Dedifferentiated amniotic fluid mesenchymal stem cell (primary cell): ENCODE results near the gene SCMH1.

Source experiments
- DNase-seq: peaks from one replicate; pipeline ENCODE4 v3.0.0-alpha.2; 2016; ENCODE audit errors: extremely low spot score

The SCMH1 gene

DNA sequence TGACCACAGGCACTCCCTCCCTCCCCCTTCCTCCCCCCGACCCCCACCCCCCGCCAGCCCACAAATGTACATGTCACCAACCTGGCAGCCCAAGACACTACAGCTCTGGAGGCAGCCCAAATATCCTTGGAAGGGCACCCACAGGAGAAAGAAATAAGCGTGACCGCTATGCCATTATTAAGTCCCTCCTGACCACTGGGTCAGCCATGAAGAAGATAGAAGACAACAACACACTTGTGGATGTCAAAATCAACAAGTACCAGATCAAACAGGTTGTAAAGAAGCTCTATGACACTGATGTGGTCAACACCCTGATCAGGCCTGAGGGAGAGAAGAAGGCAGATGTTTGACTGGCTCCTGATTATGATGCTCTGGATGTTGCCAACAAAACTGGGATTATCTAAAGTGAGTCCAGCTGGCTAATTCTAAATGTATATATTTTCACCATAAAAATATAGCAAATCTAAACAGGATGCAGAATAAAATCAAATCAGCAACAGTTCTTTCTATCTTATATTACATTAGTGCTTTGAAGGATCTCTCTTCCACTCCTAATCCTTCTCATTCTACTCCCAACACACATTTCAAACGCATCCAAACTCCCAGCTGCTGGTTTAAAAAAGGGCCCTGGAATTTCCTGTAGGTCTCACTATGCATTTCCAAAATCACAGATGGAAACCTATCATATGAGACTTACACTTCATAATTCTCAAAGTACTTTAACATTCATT, 143.2 kb downstream of the SCMH1 start:
- no peak for DNase-seq

- DNase-seq, result peak; percentile 23
These were observed 145.0 kb downstream of the SCMH1 start for GRCh38 chr1:41097105-41097504.

DNA sequence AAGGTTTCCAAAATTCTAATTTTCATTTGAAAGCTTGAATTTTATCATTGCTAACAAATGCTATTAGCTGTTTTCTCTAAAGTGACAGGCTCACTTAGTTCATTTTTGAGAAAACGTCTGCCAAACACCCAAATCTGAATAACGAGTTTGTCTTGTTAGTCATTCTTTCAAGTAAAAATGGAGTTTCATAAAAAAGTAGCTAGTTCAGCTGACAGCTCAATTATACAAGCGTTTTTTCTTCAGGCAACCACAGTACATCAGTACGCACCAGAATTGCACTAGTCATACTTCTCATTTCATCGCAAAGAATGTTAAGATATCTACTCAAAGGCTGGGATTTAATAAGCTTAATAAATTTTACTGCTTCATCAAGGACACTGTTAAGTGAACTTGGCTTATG, 148.3 kb downstream of the SCMH1 start:
- no peak for DNase-seq

DNA sequence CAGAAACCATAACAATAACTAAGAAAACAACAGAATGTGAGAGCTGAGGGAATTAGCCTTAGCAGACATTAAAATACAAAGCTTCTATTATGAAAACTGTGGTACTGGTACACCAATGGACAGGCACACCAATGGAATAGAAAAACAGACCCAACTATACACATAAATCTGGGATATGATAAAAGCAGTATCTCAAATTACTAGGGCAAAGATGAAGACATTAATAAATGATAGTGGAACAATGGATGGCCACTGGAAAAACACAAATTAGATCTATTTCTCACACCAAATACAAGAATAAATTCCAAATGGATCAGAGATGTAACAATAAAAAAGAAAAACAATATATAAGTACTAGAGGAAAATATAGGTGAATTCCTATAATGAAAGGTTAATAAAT, 155.2 kb downstream of the SCMH1 start:
- no peak for DNase-seq

DNA sequence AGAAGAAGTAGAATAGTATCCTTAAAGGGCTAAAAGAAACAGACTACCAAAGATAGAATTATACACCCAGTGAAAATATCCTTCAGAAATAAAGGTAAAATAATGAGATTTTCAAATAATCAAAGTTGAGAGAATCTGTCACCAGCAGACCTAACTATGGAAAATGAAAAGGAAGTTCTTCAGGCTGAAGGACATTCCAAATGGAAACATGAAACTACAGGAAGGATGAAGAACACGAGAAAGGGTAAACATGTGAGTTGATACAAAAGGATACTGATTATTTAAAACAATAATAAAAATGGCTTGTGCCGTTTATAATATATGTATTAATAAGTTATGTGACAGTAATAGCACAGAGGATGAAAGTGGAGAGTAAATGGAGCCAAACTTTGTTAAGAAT, 163.5 kb downstream of the SCMH1 start:
- no peak for DNase-seq

DNA sequence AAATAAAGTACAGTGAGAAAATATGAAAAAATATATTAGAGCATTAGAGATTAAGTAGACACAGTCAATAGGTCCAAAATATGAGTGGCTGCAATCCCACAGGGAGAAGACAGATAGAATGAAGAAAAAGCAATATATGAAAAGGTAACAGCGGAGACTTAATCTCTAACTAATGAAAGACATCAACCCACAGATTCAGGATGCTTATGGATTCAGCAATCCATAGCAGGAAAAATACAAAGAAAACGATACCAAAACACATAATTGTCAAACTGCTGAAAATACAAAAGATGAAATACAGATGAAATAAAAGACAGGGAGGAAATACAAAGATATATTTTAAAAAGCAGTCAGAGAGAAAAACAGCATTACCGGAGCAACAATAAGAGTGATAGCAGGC, 163.9 kb downstream of the SCMH1 start:
- no peak for DNase-seq

DNA sequence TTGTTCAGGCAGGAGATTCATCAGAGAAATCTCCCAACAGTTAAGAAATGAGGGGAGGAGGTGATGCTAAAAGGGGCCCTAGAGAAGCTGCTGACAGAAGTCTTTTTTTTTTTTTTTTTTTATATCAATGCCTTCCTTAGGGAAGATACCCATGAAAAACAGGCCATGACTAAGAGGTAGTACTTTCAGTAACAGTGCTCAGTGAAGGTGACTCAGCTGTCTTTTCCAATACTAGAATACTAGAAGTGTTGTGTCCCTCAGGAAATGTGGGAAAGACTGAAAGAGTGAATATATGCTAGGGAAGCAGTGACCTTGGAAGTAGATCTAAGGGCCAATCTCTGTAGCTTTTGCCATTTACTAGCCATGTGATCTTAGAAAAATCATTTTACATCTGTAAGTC, 168.1 kb downstream of the SCMH1 start:
- DNase-seq, result no peak

DNA sequence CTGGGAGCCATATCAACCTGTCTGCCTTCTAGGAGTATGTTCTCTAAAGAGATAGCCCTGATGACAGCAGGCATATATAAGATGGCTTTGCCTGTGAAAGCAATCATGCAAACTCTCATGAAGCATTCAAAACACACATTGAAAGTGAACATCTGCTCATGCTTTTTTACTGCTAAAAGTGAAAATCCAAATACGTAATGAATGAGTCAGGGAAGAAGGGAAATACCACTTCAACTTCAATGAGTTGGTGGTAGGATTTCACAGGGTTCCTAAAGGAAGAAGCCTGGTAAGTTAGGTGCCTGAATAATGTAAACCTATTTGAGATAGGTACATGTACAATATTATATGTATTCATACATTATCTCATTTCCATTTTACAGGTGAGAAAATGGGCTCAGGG, 170.1 kb downstream of the SCMH1 start:
- DNase-seq, result no peak

DNA sequence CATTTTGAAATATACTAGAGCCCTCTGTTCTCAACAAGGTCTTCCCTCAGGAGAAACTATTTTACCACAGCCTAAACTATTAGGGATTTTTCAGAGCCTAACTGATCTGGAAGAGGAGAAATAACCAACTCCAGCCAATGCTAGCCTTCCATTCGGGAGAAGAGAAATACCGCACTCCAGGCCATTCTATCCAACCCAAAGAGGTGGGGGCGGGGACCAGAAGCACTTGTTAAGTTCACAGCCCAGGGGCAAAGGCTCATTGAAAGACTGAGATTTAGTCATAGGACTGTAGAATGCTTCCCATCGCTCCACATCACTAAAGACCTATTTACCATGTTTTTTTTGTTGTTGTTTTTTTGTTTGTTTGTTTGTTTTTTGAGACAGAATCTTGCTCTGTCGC, 185.2 kb downstream of the SCMH1 start:
- no peak for DNase-seq

- DNase-seq, result no peak
These were observed 188.8 kb downstream of the SCMH1 start for GRCh38 chr1:41053316-41053715.

DNA sequence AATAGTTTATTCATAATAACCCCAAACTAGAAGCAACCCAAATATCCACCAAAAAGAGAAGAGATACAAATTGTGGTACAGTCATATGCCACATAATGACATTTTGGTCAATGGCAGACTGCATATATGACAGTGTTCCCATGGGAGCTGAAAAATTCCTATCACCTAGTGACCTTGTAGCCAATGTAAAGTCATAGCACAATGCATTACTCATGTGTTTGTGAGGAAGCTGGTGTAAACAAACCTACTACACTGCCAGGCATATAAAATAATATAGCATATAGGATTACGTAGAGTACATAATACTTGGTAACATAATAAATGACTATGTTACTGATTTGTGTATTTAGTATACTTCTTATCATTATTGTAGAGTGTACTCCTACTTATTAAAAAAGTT, 191.1 kb downstream of the SCMH1 start:
- no peak for DNase-seq

DNA sequence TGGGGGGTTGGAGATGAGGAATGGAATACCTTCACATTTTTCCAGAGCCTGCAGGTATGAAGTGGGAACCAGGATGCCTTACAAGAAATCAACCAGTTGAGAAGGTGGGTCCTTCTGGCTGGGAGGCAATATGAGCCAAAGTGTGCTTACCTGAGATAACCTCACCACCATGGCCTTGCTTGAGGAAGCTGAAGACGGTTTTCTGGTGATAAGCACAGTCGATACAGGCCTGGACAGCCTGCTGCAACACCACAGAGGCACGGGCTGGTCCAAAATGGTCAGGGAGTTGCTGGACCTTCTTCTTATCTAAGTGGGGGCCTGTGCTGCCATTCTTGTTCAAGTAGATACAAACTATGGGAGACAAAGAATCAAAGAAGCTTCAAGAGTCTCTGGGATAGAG, 193.6 kb downstream of the SCMH1 start:
- no peak for DNase-seq

GRCh38 chr1:41046347-41046775, 195.7 kb downstream of the SCMH1 start:
- DNase-seq, result no peak

DNA sequence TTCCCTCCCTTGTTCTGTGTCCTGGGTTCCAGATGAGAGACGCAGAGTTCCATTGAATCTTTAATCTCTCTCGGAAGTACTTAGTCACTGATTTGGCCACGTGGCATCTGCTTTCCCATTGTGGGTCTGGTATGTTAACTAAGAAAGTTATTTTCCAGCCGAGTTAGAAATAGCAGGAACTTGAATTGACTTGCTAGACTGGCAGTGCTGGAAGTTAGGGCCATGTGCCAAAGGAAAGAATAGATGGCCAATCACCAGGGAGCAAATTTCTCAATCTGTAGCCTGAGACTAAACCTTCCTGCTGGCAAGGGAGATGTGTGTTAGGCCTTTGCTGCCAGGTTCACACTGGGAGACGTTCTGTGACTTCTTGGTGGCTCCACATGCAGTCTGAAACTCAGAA, 196.4 kb downstream of the SCMH1 start:
- peak; percentile 20 for DNase-seq

GRCh38 chr1:41044187-41044586, 197.9 kb downstream of the SCMH1 start:
- DNase-seq, result no peak

DNA sequence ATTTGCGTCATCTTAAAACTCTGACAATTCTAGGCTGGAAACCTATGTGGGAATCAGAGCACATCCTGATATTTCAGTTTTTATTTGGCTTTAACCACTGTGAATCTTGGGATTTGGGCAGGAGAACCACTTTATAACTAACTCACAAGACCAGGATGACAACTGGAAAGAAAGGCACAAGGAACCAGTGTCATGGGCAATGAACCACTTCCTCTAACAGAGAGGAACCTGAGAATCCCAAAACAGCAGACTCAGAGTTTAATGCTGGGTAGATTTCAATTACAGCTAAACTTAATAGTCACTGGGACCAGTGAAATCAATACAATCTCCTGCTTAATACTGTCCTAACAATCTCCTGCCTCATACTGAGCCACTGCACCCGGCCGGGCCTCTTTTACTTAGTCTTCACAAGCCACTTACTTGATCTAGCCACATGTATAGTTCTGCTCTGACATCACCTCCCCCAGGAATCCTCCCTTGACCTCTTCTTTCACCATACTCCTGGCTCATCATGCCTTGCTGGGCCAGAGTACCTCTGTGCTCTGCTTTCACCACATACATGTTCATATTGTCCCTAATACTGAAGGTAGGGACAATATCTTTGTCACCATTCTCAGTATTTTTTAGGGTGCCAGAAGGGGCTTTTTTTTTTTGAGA, 200.4 kb downstream of the SCMH1 start:
- no peak for DNase-seq

DNA sequence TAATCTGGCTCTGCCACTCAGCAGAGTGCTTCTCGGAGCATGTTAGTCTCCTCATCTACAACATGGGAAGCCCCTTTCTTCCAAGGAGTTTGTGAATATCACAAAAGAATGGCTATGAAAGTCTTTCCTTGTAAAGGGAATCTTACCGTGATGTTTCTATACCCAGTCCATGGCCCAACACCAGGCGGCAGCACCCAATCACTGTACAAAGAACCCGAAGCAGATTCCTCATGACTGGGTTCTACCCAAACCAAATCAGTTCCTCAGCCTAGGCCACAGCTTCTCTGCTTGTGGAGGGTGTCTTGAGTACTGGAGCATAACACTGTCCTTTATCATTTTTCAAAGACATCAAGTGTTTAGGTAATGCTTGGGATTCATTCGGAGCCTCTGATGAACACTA, 204.0 kb downstream of the SCMH1 start:
- DNase-seq, result no peak

DNA sequence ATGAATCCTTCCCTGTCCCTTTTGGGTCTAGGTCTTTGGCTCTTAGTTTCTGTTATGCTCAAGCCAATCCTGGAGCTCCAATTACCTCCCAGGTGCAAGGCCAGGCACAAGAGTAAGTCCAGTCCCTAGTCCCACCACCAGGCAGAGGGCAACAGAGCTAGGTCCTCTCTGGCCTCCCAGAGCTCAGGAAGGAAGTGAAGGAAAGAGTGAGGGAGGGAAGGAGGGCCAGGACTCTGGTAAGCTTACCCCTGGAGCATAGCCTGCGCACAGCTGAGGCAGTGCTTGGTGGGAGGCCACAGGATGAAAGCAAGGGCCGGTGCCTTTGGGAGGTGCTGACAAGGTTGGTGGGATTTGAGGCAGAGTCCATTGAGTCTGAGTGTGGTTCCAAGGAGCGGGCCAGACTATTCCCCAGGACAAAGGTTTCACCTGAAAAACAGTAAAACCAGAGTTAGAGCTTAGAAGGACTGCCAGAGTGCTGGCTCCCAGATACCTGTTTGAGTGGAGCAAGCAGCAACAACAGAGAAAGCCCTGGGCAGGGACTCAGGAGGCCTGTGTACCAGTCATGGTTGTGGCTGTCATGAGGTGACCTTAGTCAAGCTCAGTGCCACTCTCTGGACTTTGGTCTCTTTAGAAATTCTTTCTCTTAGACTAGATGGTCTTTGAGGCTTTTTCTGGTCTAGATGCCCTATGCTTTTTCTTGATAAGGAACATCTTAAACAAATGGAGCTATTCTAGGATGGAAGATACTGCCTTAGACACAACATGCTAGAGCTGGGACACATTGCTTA, 204.8 kb downstream of the SCMH1 start:
- DNase-seq, result no peak

GRCh38 chr1:41033272-41033671, 208.8 kb downstream of the SCMH1 start:
- DNase-seq, result no peak

GRCh38 chr1:41032147-41032546, 210.0 kb downstream of the SCMH1 start:
- DNase-seq, result no peak

- DNase-seq, result no peak
These were observed 211.1 kb downstream of the SCMH1 start for GRCh38 chr1:41030872-41031616.

DNA sequence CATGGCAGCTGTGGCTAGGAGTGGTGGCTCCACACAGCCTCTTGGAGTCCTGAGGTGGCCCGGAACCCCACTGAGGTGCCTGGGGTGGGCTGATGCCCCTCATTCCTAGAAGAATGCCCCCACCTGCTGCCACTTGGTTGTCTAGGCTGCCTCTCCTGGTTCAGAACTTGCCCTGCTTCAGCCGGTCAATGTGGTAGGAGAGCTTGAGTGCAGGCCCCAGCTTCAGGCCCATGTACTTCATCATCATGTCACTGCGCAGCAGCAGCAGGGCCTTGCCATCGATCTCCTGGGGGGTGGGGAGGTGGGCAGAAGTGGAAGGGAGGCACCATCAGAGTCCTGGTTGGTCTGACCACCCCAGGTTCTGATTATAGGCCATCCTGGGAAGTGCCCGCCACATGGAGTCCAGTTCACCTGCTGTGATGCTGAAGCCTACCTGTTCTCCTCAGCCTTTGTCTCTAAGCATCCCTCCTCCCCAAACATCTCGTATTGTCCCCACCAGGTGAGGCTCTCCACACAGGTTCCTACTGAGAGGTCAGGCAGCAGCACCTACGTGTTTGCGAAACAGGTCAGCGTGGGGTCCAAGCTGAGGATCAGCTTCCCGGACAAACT, 214.0 kb downstream of the SCMH1 start:
- DNase-seq, result no peak
